ENCODE data around the gene PHKB.

Gene PHKB

GRCh38 chr16:47492036-47492427 lies 30.9 kb downstream of the PHKB start:
- TF ChIP-seq, protein P1, sequence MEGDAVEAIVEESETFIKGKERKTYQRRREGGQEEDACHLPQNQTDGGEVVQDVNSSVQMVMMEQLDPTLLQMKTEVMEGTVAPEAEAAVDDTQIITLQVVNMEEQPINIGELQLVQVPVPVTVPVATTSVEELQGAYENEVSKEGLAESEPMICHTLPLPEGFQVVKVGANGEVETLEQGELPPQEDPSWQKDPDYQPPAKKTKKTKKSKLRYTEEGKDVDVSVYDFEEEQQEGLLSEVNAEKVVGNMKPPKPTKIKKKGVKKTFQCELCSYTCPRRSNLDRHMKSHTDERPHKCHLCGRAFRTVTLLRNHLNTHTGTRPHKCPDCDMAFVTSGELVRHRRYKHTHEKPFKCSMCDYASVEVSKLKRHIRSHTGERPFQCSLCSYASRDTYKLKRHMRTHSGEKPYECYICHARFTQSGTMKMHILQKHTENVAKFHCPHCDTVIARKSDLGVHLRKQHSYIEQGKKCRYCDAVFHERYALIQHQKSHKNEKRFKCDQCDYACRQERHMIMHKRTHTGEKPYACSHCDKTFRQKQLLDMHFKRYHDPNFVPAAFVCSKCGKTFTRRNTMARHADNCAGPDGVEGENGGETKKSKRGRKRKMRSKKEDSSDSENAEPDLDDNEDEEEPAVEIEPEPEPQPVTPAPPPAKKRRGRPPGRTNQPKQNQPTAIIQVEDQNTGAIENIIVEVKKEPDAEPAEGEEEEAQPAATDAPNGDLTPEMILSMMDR (IDR thresholded peaks at IDR 0.05; ENCODE audit: insufficient read depth, low read length, missing control alignments), result no peak
- H3K4me3 ChIP-seq (ENCODE audit: low read depth, low read length), result no peak overlapping the region
- POLR2A ChIA-PET, result no interaction called here
- CTCF ChIA-PET, result interaction anchor here (0.9 to 1.3 kb wide), 2 partner anchors 13 to 30 kb away, joined by 3 read pairs; partner anchors contain the start of gene PHKB
- no peak for DNase-seq (ENCODE audit: low read depth, low spot score)

- no peak for DNase-seq (ENCODE audit: low read depth, low spot score)
- H3K4me3 ChIP-seq (ENCODE audit: low read depth, low read length), result no peak overlapping the region
- TF ChIP-seq, protein P1 (IDR thresholded peaks at IDR 0.05; ENCODE audit: insufficient read depth, low read length, missing control alignments), result no peak
- POLR2A ChIA-PET, result interaction anchor here (0.7 kb wide), 1 partner anchor 1137 kb away, joined by 3 read pairs; no protein-coding TSS in a partner anchor
- CTCF ChIA-PET, result interaction anchor here (0.9 to 1.5 kb wide), 2 partner anchors 13 to 42 kb away, joined by 3 read pairs; no protein-coding TSS in a partner anchor
Observed at GRCh38 chr16:47492428-47493377, 31.6 kb downstream of the PHKB start.

- H3K4me3 ChIP-seq (ENCODE audit: low read depth, low read length), result no peak overlapping the region
- ChIA-PET CTCF (interaction anchor here (1.5 to 1.6 kb wide), 2 partner anchors 15 to 43 kb away, joined by 3 read pairs; no protein-coding TSS in a partner anchor), POLR2A (interaction anchor here (0.7 kb wide), 1 partner anchor 1136 kb away, joined by 3 read pairs; no protein-coding TSS in a partner anchor)
- TF ChIP-seq, protein P1 (IDR thresholded peaks at IDR 0.05; ENCODE audit: insufficient read depth, low read length, missing control alignments), result no peak
- no peak for DNase-seq (ENCODE audit: low read depth, low spot score)
Observed at GRCh38 chr16:47493381-47494337, 32.5 kb downstream of the PHKB start.

DNA sequence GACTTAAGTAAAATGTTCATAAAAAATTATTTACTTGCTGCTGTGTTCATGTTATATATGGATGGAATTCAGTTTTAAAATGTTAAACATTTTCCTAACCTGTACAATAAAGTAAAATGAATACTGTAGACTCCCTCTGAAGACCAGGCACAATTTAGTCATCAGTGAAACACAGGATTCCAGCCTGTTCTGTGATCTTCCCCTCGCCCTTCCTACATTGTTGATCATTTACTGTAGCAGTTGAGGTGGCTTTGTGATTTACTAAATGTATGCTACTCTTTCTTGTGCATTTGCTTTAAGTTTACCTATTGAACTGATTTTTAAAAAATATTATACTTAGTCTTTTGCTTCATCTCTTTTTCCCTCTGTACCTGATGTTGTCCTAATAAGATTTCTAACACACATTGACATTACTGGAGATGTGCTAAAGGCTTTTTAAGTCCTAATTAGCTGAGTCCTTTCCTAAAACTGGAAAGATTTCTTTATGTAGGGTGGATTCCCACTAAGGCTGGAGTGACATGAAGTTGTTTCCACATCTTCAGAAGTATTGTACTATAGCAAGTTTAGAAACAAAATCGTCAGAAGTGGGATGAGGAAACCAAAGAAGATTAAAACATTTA lies 38.1 kb downstream of the PHKB start:
- POLR2A ChIA-PET, result no interaction called here
- H3K4me3 ChIP-seq (ENCODE audit: low read depth, low read length), result no peak overlapping the region
- CTCF ChIA-PET, result interaction anchor here (1.2 kb wide), 1 partner anchor 12 kb away, joined by 3 read pairs; no protein-coding TSS in a partner anchor
- no peak for DNase-seq (ENCODE audit: low read depth, low spot score)
- TF ChIP-seq, protein P1 (IDR thresholded peaks at IDR 0.05; ENCODE audit: insufficient read depth, low read length, missing control alignments), result no peak

DNA sequence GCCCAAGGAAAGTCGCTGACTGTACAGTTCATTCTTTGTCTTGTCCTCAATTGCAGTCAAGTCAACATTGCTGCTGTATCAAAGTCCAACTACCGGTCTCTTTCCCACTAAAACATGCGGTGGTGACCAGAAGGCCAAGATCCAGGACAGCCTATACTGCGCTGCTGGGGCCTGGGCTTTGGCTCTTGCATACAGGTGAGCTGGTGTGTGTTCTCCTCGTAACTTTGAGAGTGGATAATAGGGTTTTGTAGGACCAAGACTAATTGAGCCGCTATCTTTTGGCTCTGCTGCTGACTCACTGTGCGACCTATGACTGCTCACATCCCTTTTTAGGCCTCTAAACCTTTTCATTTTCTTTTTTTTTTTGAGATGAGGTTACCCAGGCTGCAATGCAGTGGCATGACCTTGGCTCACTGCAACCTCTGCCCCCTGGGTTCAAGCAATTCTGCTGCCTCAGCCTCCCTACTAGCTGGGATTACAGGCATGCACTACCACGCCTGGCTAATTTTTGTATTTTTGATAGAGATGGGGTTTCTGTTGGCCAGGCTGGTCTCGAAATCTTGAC lies 38.7 kb downstream of the PHKB start:
- ChIA-PET CTCF (no interaction called here), POLR2A (no interaction called here)
- no peak for DNase-seq (ENCODE audit: low read depth, low spot score)
- no peak overlapping the region for H3K4me3 ChIP-seq (ENCODE audit: low read depth, low read length)
- TF ChIP-seq, protein P1 (IDR thresholded peaks at IDR 0.05; ENCODE audit: insufficient read depth, low read length, missing control alignments), result no peak

Measured in AG04449 (cell line).